HS-5 (cell line): ENCODE results near the gene ABLIM2.

ENCODE experiments used
- DNase-seq: peaks from one replicate; pipeline ENCODE4 v3.0.0-alpha.2; 2012; ENCODE audit warnings: low read depth

The ABLIM2 gene

GRCh38 chr4:8192748-8193738, 34.4 kb upstream of the ABLIM2 start:
- DNase-seq: no peak

DNA sequence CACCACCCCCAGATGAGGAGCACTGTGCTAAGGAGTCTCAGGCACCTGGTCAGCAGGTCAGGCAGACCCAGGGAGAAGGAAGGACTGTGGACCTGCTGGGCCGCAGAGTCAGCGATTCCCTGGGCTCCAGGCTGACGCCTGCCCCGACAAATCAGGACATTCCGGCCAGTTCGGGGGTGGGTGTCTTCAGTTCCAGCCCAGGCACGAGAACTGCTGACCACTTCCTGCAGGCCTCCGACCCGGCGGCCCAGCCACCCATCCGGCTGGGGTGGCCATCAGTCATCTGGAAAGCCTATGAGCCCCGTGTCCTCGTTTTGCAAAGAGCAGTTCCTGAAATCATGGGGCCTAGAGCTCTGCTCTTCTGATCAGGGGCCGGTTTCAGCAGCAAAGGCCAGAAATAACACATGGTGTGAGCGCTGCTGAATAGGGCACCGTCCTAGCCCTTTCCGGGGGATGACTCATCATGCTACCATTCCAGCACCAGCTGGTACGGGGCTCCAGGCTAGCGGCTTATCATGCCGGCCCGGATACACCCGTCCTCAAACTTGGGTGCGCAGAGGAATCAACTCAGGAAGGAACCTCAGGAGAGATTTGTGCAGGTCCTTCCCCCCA, 32.6 kb upstream of the ABLIM2 start:
- DNase-seq: no peak

DNA sequence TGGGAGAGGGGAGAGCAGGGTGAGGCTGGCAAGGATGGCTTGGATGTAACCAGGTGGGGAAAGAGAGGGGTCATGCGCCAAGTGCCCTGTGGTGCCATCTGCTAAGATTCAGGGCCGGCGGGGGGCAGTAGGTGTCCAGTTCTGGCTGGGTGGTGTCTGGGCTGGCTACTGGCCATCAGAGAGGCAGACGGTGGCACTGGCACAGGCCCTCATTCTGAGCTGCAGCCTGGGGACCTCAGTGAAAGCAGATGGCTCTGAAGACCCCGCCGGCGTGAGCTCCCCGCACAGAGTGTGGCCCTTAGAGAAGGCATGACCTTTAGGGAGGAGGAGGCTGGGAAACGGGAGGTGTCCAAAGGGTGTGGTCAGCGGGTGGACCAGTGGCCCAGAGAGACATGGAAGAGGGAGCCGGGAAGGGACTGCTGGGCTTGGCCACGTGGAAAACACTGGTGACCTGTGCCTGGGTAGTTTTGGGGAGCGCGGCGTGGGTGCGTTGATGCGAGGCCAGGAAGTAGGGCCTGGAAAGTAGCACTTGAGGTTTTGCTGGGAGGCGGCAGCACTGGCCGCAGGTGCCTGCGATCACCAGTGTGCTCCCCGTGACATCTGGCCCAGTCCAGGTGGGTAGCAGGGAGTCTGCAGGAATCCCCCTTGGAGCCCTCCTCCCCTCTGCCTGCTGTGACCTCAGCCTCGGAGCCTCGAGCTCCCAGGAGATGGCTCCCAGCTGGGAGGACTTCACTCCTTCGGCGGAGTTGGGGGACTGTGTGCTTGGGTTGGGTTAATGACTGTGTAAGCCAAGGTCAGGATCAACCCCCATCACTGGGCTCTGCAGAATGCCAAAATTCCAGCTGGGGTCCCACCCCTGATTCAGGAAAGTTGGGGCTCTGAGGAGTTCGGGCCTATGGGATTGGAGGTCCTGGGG, 31.2 kb upstream of the ABLIM2 start:
- no peak for DNase-seq

DNA sequence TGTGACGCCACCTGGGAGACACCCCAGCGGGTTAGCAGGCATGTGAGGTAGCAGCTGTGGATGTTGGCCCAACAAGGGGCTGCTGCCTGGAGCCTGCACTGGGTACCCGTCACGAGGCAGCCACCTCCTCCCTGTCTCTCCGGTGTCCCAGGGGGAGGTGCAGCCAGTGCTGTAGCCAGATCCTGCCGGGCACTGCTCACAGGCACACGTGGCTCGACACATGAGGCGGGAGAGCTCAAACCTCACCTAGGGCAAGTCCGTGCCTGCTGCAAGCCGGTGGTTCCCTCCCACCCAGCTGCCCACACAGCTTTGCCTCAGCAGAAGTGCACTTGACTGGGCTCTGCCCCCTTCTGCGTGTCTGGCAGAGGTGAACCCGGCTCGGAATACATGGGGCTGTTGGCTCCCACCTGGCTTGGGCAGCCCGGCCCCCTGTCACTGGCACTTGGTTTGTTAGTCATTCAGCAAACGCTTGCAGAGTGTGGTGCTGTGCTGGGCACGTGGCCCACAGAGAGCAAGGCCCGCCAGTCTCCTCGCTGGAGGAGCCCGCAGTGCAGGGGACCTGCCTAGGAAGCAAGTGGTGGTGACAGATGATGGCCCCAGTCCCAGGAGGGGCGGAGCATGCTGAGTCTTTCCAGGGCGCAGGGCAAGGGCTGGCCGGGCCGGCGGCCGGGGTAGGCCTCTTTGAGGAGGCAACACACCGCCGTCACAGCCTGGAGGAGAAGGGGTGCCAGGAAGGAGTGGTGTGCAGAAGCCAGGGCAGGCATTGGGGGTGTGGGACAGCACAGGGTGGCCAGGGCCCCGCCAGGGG, 30.3 kb upstream of the ABLIM2 start:
- no peak for DNase-seq

DNA sequence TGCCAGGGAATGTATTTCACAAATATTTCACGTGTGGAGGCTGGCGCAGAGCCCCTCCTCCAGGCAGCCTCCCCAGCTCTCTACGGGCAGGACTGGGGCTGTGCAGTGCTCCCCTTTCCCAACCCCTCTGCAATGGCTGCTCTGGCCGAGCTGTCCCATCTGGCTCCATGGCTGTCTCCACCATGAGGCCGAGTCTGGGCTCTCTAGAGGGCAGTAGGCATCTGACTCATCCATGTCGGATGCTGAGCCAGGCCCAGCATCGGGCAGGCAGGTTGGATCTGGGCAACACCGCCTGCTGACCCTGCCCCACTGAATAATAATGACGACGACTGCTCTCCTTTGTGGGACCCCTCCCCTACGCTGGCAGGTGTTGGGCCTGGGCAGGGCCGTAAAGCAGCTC, 29.5 kb upstream of the ABLIM2 start:
- no peak for DNase-seq

- DNase-seq: no peak
Measured at GRCh38 chr4:8185930-8186329, 27.3 kb upstream of the ABLIM2 start.

- DNase-seq: peak; percentile 89
Measured at GRCh38 chr4:8185295-8185694, 26.7 kb upstream of the ABLIM2 start.

DNA sequence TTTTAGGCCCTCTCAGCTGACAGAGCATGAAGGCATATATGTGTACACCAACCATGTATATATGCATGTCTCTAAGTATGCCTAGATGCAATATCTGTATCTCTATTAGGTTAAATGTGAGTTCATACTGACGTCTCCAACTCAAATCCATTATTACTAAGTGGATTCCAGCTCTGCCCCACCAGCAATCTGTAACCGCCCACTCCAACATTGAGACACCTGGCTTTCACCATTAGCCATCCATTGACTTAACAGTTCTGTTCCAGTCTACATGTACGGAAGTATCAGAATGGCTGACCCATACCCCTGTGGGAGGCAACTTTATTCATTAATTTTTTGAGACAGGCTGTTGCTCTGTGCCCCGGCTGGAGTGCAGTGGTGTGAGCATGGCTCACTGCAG, 25.4 kb upstream of the ABLIM2 start:
- DNase-seq: no peak

GRCh38 chr4:8182858-8183725, 24.5 kb upstream of the ABLIM2 start:
- peak; percentile 67 for DNase-seq

DNA sequence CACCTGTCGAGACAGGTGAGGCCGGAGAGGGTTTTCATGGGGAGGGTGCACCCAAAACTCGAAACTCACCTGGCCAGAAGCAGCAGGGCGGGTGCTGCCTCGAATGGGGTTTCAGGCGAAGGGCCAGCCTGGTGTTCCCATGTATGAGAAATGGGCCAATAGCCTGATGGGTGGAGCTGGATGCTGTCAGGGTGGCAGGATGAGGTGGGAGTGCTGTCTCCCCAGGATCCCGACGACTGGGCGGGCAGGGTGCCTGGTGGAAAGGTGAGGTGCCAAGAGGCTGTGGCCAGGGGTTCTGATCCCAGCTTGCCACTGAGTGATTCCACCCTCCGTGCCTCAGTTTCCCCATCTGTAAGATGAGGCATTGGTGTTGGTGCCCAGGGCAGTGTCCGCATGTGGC, 23.7 kb upstream of the ABLIM2 start:
- DNase-seq: no peak

GRCh38 chr4:8181844-8182243, 23.2 kb upstream of the ABLIM2 start:
- DNase-seq: no peak

DNA sequence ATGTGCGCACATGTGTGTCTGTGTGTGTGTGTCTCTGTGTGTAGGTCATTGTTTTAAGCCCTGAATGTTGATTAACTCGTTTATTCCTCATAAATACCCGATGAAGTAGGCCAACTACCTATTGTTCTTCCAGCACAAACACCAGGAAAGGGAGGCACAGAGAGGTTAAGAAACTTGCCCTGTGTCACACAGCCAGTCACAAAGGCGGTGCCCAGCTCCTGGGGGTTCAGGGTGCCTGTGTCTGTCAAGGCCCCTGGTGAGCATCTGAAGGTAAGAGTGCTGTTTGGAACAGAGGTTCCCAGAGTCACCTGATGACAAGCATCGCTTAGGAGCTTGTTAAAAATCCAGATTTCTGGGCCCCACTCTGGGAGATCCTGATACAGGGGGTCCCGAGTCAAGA, 22.5 kb upstream of the ABLIM2 start:
- DNase-seq: no peak

GRCh38 chr4:8180310-8181093, 21.9 kb upstream of the ABLIM2 start:
- DNase-seq: no peak

GRCh38 chr4:8179771-8180170, 21.2 kb upstream of the ABLIM2 start:
- no peak for DNase-seq

GRCh38 chr4:8179074-8179473, 20.5 kb upstream of the ABLIM2 start:
- no peak for DNase-seq

DNA sequence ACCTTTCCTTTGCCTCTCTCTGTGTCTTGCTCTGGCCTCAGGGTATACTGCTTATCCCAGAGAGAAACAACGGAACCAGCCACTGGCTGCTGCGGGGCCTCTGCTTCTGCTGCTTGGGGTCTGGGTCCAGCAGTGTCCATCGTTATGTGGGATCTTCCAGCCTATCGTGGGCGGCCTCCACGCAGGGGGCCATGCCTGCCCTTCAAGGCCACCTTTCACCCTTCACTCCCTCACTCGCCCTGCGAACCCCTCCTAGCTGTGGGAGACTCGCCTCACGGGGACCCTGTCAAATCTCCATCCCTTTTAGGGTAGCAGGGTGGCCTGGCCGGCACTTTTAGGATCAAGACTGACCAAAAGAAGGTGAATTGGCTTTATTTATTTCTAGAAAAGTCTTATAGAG, 19.3 kb upstream of the ABLIM2 start:
- DNase-seq: no peak

GRCh38 chr4:8177552-8177951, 18.9 kb upstream of the ABLIM2 start:
- DNase-seq: no peak

DNA sequence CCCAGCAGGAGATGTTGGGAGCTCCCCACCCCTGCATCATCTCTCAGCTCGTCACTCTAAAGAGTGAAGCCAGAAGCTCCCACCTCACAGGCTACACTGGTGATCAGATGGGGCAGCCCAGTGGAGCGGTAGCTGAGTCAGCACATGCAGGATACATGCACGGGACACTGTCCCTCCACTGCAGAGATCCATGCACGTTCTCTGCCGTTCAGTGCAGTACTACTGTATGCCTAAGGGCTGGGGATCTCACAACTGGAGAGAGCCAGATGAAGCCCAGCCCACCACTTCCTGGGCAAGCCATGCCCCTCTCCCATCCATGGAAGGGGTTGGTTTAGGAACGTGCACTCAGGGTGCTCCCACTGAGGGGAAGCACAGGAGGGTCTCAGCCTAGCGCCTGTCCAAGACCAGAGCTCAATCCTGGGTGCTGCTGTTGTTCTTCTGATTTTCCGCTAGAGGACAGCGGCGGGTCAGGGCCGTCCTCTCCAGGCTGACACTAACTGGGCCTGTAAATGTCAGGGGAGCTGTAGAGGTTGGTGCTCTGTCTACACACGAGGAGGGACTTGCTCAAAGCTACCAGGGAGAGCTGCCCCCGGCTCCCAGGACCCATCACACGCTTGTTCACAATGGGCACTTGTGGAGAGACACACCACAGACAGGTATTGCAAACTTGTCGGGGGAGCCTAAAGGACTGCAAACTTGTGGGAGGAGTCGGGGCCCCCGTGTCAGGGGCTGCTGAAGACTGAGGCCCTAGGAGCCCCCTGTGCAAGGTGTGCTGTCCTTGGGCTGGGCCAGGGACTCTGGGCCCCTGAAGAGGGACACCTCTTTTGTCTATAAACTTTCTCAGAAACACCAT, 18.2 kb upstream of the ABLIM2 start:
- no peak for DNase-seq

DNA sequence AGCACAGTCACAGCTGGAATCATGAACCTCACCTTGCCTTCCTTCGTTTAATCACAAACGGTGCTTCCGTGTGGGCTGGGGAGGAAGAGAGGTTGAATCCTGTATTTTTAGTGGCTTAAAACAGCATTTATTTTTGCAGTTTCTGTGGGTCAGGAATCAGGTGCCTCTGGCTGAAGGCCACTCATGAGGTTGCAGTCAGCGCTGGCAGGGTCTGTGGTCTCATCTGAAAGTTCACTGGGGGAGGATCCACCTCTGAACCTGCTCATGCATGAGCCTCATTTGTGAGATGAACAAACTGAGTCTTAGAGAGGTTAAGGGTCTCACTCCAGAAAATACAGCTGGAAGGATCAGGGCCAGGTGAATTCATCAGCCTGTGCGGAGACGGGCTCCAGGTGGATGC, 17.1 kb upstream of the ABLIM2 start:
- no peak for DNase-seq
